K562 (cell line): ENCODE results near the gene GJB6. TPM values are rescaled to one million over a fixed set of nuclear protein-coding genes. Genes with fewer than 3 reads are reported as not detected.

Experiments used
- ATAC-seq: fragments of 200-7000 bp; cut with Tn5 transposase; 3 replicates; pipeline ENCODE4 v1.9.1; 2020; ENCODE audit warnings: moderate library complexity
- BruUV-seq: library from RNA; stranded (reverse); fragments of 400-500 nt; replicated peaks from 2 replicates; lab custom pipeline; 2021; lab: Mats Ljungman, UMichigan
- CTCF ChIA-PET: fragments of 300-600 bp; formaldehyde crosslinking; extraction: SDS; loops from one replicate; lab custom pipeline; 2021; ENCODE audit warnings: low intra/inter-chr PET ratio; lab: Yijun Ruan, JAX
- POLR2A ChIA-PET: fragments of 300-600, 350-650 bp; sonication (Branson Sonifier 250); formaldehyde crosslinking; extraction: SDS; loops from one replicate; lab custom pipeline; 2021; ENCODE audit warnings: antibody characterized with exemption, inconsistent platforms; lab: Yijun Ruan, JAX
- DNase-seq, 4 experiments: peaks; one replicate each; pipeline versions ENCODE4 v3.0.0 to v3.0.0-alpha.2; 2011 to 2018; ENCODE audit warnings: low spot score in 3 of 4, mixed read lengths in 3 of 4; ENCODE audit errors: extremely low read depth in 1 of 4
- FAIRE-seq: peaks from 2 replicates; lab custom pipeline; 2011; peaks lifted over from hg19 to GRCh38; lab: Jason Lieb, UNC
- H2AFZ ChIP-seq: 2 replicates; pipeline ENCODE4 v1.6.0; 2011; ENCODE audit warnings: low read depth, low read length, control low read depth, inconsistent platforms
- H3K27ac ChIP-seq: fragments of 200-600 bp; 3 replicates; pipeline ENCODE4 v1.8.0; 2011; ENCODE audit warnings: low read depth, mild to moderate bottlenecking, control low read depth, inconsistent platforms, low read length, moderate library complexity, mixed read lengths; ENCODE audit errors: extremely low read depth
- H3K27me3 ChIP-seq, 2 experiments: fragments of 300-600 bp in 1 of 2; 2 replicates in 1 of 2; 3 replicates in 1 of 2; pipeline versions ENCODE4 v1.6.0 to v1.8.0; 2011; ENCODE audit warnings: inconsistent platforms in 2 of 2, low read length in 2 of 2, mild to moderate bottlenecking in 1 of 2, mixed read lengths in 1 of 2, moderate library complexity in 1 of 2; ENCODE audit not compliant: control insufficient read depth in 2 of 2, insufficient read depth in 2 of 2
- H3K36me3 ChIP-seq: fragments of 300-600 bp; 3 replicates; pipeline ENCODE4 v1.8.0; 2011; ENCODE audit warnings: mild to moderate bottlenecking, low read length, inconsistent platforms; ENCODE audit not compliant: control insufficient read depth, insufficient read depth
- H3K4me1 ChIP-seq, 2 experiments: fragments of 200-600 bp in 1 of 2; replicated peaks in 1 of 2; 2 replicates in 1 of 2; 3 replicates in 1 of 2; pipeline versions ENCODE4 v1.5.1 to v1.8.0; 2011; ENCODE audit warnings: inconsistent platforms in 2 of 2, low read length in 2 of 2, mild to moderate bottlenecking in 1 of 2, mixed read lengths in 1 of 2, moderate library complexity in 1 of 2; ENCODE audit not compliant: control insufficient read depth in 2 of 2, insufficient read depth in 2 of 2
- H3K4me2 ChIP-seq: 2 replicates; pipeline ENCODE4 v1.6.1; 2011; ENCODE audit warnings: low read length, control low read depth, inconsistent platforms, mixed read lengths; ENCODE audit not compliant: insufficient read depth
- H3K4me3 ChIP-seq: fragments of 200-600 bp; sonication (generic), shearing (Covaris generic); 2 replicates; pipeline ENCODE4 v1.5.1; 2016; ENCODE audit warnings: control low read depth, inconsistent platforms
- H3K79me2 ChIP-seq: fragments of 200-600 bp; 3 replicates; pipeline ENCODE4 v1.8.0; 2011; ENCODE audit warnings: low read length, inconsistent platforms; ENCODE audit not compliant: control insufficient read depth, insufficient read depth
- H3K9ac ChIP-seq, 2 experiments: 2 replicates each; pipeline versions ENCODE4 v1.6.0 to v1.6.1; 2011; ENCODE audit warnings: low read depth in 2 of 2, low read length in 2 of 2, control low read depth in 1 of 2, inconsistent platforms in 1 of 2, mild to moderate bottlenecking in 1 of 2, mixed read lengths in 1 of 2; ENCODE audit not compliant: insufficient read depth in 1 of 2
- H3K9me1 ChIP-seq: one replicate; pipeline ENCODE4 v1.6.0; 2011; ENCODE audit warnings: inconsistent platforms, mild to moderate bottlenecking, low read length, moderate library complexity; ENCODE audit not compliant: control insufficient read depth, insufficient read depth
- H3K9me3 ChIP-seq: replicated peaks from 2 replicates; pipeline ENCODE4 v1.5.1; 2011; ENCODE audit warnings: low read depth, low read length, inconsistent platforms; ENCODE audit not compliant: control insufficient read depth, insufficient read depth
- H4K20me1 ChIP-seq: replicated peaks from 2 replicates; pipeline ENCODE4 v1.6.1; 2011; ENCODE audit warnings: low read length, inconsistent platforms, mixed read lengths; ENCODE audit not compliant: control insufficient read depth, insufficient read depth
- ARHGAP35 ChIP-seq: fragments of 450-650 bp; IDR thresholded peaks from 2 replicates; pipeline ENCODE4 v1.6.1; 2018; ENCODE audit not compliant: partially characterized antibody
- CTCF ChIP-seq, 3 experiments: IDR thresholded peaks in 2 of 3; conservative IDR thresholded peaks in 1 of 3; 2 replicates each; pipeline ENCODE4 v1.5.1; 2011 to 2012; ENCODE audit warnings: low read length in 3 of 3, mild to moderate bottlenecking in 3 of 3, control low read depth in 2 of 3, improper control_type of control experiment in 1 of 3, inconsistent platforms in 1 of 3, low read depth in 1 of 3, mixed read lengths in 1 of 3, moderate library complexity in 1 of 3; ENCODE audit not compliant: insufficient read depth in 2 of 3
- EGR1 ChIP-seq: fragments of 450-650 bp; conservative IDR thresholded peaks from 2 replicates; pipeline ENCODE4 v1.6.1; 2017; ENCODE audit warnings: mild to moderate bottlenecking
- FOXK1 ChIP-seq: sonication (generic); formaldehyde crosslinking; IDR thresholded peaks from 2 replicates; pipeline ENCODE4 v1.8.0; 2022; ENCODE audit warnings: missing genetic modification reagents, mild to moderate bottlenecking, borderline replicate concordance
- SMARCC2 ChIP-seq: fragments of 450-650 bp; IDR thresholded peaks from 2 replicates; pipeline ENCODE4 v1.6.1; 2017; ENCODE audit warnings: antibody characterized with exemption, moderate library complexity, mild to moderate bottlenecking, low read depth
- TSHZ1 ChIP-seq: fragments of 250-450 bp; sonication (Bioruptor Pico); IDR thresholded peaks from 2 replicates; pipeline ENCODE4 v1.4.0; 2020; ENCODE audit warnings: mild to moderate bottlenecking, moderate library complexity
- ZNF134 ChIP-seq: fragments of 250-450 bp; sonication (Bioruptor Pico); conservative IDR thresholded peaks from 2 replicates; pipeline ENCODE4 v1.4.0; 2020
- ZNF384 ChIP-seq: IDR thresholded peaks from 2 replicates; pipeline ENCODE4 v1.6.1; 2012; ENCODE audit warnings: low read depth, low read length, improper control_type of control experiment
- ZNF41 ChIP-seq: fragments of 250-450 bp; sonication (Bioruptor Pico); conservative IDR thresholded peaks from 2 replicates; pipeline ENCODE4 v1.4.0; 2020; ENCODE audit warnings: mild to moderate bottlenecking
- ZNF668 ChIP-seq: fragments of 250-450 bp; sonication (Bioruptor Pico); IDR thresholded peaks from 2 replicates; pipeline ENCODE4 v1.8.0; 2022; ENCODE audit warnings: mild to moderate bottlenecking, inconsistent platforms
- WGBS: fragments of 100-300 bp; shearing (Covaris generic); methylation state at CpG from one replicate; pipeline ENCODE4 v1.1.6; 2016; ENCODE audit warnings: low coverage, mixed read lengths; ENCODE audit not compliant: insufficient coverage; ENCODE audit errors: missing lambda C conversion rate; 5-methylcytosine and 5-hydroxymethylcytosine counted together
- in situ Hi-C: fragments of 300-500 bp; cut with MboI; formaldehyde crosslinking; loops from 4 replicates; pipeline ENCODE4 v1.15.0; 2018; ENCODE audit warnings: inconsistent platforms, mixed read lengths
- intact Hi-C: fragments of 100-400 bp; cut with micrococcal nuclease; formaldehyde crosslinking; loops from 2 replicates; pipeline ENCODE4 v1.14.2; 2022
- polyA plus RNA-seq, 8 experiments: library from polyadenylated mRNA; depleted of rRNA in 4 of 8; stranded (reverse) in 5 of 8; unstranded in 3 of 8; fragments of >200 nt; fragmentation: Nextera tagmentation in 2 of 8; fragmentation: Illumina TruSeq in 1 of 8; extraction: Ambion mirVana in 2 of 8; extraction: Trizol in 1 of 8; gene quantifications; 2 replicates each; pipeline versions ENCODE4 v1.2.1 to v1.2.3, GENCODE V29; 2011 to 2014; ENCODE audit warnings: inconsistent platforms in 1 of 8, missing spikeins in 1 of 8
- total RNA-seq, 7 experiments: library from RNA; depleted of rRNA in 6 of 7; stranded (reverse); fragments of >200 nt in 6 of 7; fragmentation: Illumina TruSeq in 2 of 7; extraction: Trizol in 2 of 7; gene quantifications; 2 replicates each; pipeline versions ENCODE4 v1.2.1 to v1.2.3, GENCODE V29; 2011 to 2021; ENCODE audit warnings: low replicate concordance in 1 of 7

The GJB6 gene
- total and polyA plus RNA-seq, 9 of the 15 experiments (the other 6 are each of a cell fraction or from before 2014, with no cell fraction given): not detected

GRCh38 chr13:20198781-20199180, 33.3 kb downstream of the GJB6 start:
- no peak overlapping the region for H3K4me2 ChIP-seq
- DNase-seq (no peak), ATAC-seq (no peak), FAIRE-seq (no peak)
- no peak overlapping the region for H3K4me3 ChIP-seq
- peaks cover 3 to 7% of the 10 kb centered on the region in 2 experiments; a peak in 3 of 5 replicates for H3K27me3 ChIP-seq
- in situ Hi-C loops: no loop called here
- no peaks in the 10 kb centered on the region for H3K9me1 ChIP-seq
- no peak overlapping the region for H3K27ac ChIP-seq
- no peaks in the 10 kb centered on the region for H3K36me3 ChIP-seq
- H4K20me1 ChIP-seq: no peaks in the 10 kb centered on the region
- 7% methylated on average over 1 of the region's 1 CpG for WGBS
- no TSS peak for BruUV-seq
- intact Hi-C loops: loop anchor here (5.0 kb wide), 2 partner anchors 289 to 729 kb away; no protein-coding TSS in a partner anchor
- H3K79me2 ChIP-seq: no peaks in the 10 kb centered on the region
- no peak overlapping the region for H2AFZ ChIP-seq
- ChIA-PET CTCF (no interaction called here), POLR2A (no interaction called here)
- no peak for TF ChIP-seq SMARCC2
- TF ChIP-seq FOXK1 (CRISPR knock-in tag): no peak
- no peak for TF ChIP-seq EGR1
- no peak overlapping the region for H3K9ac ChIP-seq
- H3K4me1 ChIP-seq: no peaks in the 10 kb centered on the region
- H3K9me3 ChIP-seq: no peaks in the 10 kb centered on the region

GRCh38 chr13:20197361-20197834, 34.7 kb downstream of the GJB6 start:
- Histone ChIP-seq H3K9ac (no peak overlapping the region), H3K4me2 (no peak overlapping the region), H3K9me3 (no peaks in the 10 kb centered on the region), H3K9me1 (no peaks in the 10 kb centered on the region), H3K27ac (no peak overlapping the region), H3K4me1 (peaks cover 0 to 4% of the 10 kb centered on the region in 2 experiments; a peak in 1 of 5 replicates), H4K20me1 (no peaks in the 10 kb centered on the region), H3K27me3 (peaks cover 3 to 9% of the 10 kb centered on the region in 2 experiments; a peak in 3 of 5 replicates), H3K36me3 (no peaks in the 10 kb centered on the region), H3K4me3 (no peak overlapping the region), H2AFZ (no peak overlapping the region), H3K79me2 (no peaks in the 10 kb centered on the region)
- BruUV-seq: no TSS peak
- in situ Hi-C loops: no loop called here
- ChIA-PET POLR2A (interaction anchor here (0.9 kb wide), 1 partner anchor 11 kb away, joined by 3 read pairs; no protein-coding TSS in a partner anchor), CTCF (interaction anchor here (0.6 to 0.8 kb wide), 2 partner anchors 17 to 137 kb away, joined by 3 to 4 read pairs; no protein-coding TSS in a partner anchor)
- ATAC-seq: peak; percentile 46; the same call in 2 of the 3 replicates
- DNase-seq: peak; percentile 10 to 37 (median 18)
- FAIRE-seq: peak; percentile 57
- whole genome bisulfite sequencing: 3% methylated on average over 5 of the region's 5 CpGs
- intact Hi-C loops: loop anchor here (5.0 kb wide), 2 partner anchors 290 to 730 kb away; no protein-coding TSS in a partner anchor
- TF ChIP-seq CTCF (IDR thresholded peaks at IDR 0.05 in 2 of 3, conservative IDR thresholded peaks at IDR 0.05 in 1 of 3; ENCODE audit: insufficient read depth in 2 of 3, low read depth in 1 of 3, low read length in 3 of 3) (peak; percentile 43 to 56 (median 51)), ZNF384 (peak; percentile 99), ZNF41 (CRISPR knock-in tag) (no peak), ZNF668 (CRISPR knock-in tag) (no peak), ZNF134 (no peak), ARHGAP35 (no peak), TSHZ1 (CRISPR knock-in tag) (no peak)
